ENCODE data around the gene FGF18.

DNA sequence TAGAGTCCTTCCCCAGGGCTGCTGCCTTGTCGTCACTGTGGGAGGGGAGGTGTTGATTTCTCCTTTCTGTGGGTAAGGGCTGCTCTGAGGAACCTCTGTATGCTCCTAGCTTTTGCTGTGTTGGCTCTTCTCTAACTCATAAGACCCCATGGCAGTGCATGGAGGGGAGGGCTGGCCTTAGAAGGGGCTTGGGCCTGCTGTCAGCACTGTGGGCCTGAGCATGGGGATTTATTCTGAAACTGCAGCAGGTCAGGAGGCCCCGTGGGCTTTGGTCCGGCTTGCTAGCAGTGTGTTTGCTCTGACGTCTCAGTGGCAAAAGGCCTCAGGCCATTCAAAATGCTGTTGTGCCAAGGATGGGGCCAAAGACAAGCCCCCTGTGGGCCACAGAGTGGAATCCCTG lies 6.8 kb downstream of the FGF18 start:
- TF ChIP-seq SMC3 (conservative IDR thresholded peaks at IDR 0.05; ENCODE audit: poor library complexity) (no peak), POLR2AphosphoS5 (IDR thresholded peaks at IDR 0.05) (no peak), EZH2 (IDR thresholded peaks at IDR 0.05; ENCODE audit: borderline replicate concordance, insufficient read depth, low read length, poor library complexity, severe bottlenecking) (no peak), EP300 (conservative IDR thresholded peaks at IDR 0.05; ENCODE audit: poor library complexity, severe bottlenecking) (no peak)
- TF ChIP-seq, protein P1, sequence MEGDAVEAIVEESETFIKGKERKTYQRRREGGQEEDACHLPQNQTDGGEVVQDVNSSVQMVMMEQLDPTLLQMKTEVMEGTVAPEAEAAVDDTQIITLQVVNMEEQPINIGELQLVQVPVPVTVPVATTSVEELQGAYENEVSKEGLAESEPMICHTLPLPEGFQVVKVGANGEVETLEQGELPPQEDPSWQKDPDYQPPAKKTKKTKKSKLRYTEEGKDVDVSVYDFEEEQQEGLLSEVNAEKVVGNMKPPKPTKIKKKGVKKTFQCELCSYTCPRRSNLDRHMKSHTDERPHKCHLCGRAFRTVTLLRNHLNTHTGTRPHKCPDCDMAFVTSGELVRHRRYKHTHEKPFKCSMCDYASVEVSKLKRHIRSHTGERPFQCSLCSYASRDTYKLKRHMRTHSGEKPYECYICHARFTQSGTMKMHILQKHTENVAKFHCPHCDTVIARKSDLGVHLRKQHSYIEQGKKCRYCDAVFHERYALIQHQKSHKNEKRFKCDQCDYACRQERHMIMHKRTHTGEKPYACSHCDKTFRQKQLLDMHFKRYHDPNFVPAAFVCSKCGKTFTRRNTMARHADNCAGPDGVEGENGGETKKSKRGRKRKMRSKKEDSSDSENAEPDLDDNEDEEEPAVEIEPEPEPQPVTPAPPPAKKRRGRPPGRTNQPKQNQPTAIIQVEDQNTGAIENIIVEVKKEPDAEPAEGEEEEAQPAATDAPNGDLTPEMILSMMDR (IDR thresholded peaks at IDR 0.05; ENCODE audit: poor library complexity, severe bottlenecking) = no peak

Measured in neural cell (in vitro differentiated cells).